Mesodermal cell (in vitro differentiated cells): ENCODE results near the gene MYL9.

Experiments
- H3K27ac ChIP-seq: 2 replicates; pipeline ENCODE4 v1.7.0; 2013; ENCODE audit warnings: mild to moderate bottlenecking, low read depth, low read length, moderate library complexity; ENCODE audit not compliant: severe bottlenecking
- H3K36me3 ChIP-seq: 2 replicates; pipeline ENCODE4 v1.7.1; 2013; ENCODE audit warnings: mild to moderate bottlenecking, low read length, moderate library complexity; ENCODE audit not compliant: control insufficient read depth, insufficient read depth
- H3K4me1 ChIP-seq: one replicate; pipeline ENCODE4 v1.7.1; 2013; ENCODE audit warnings: mild to moderate bottlenecking, low read length; ENCODE audit not compliant: insufficient read depth, control insufficient read depth, poor library complexity, severe bottlenecking
- H3K4me3 ChIP-seq: 2 replicates; pipeline ENCODE4 v1.7.0; 2013; ENCODE audit warnings: low read length, control low read depth, mild to moderate bottlenecking; ENCODE audit not compliant: insufficient read depth, poor library complexity, severe bottlenecking; ENCODE audit errors: extremely low read depth
- H3K9me3 ChIP-seq: 2 replicates; pipeline ENCODE4 v1.7.1; 2013; ENCODE audit warnings: mild to moderate bottlenecking, low read length, moderate library complexity; ENCODE audit not compliant: control insufficient read depth
- WGBS, 2 experiments: methylation state at CpG; one replicate each; pipeline ENCODE4 v1.1.5; 2013; ENCODE audit warnings: missing lambda C conversion rate in 2 of 2; ENCODE audit not compliant: insufficient coverage in 2 of 2; 5-methylcytosine and 5-hydroxymethylcytosine counted together

MYL9 gene

GRCh38 chr20:36585410-36586125, 44.2 kb downstream of the MYL9 start:
- peaks cover 59% of the 10 kb centered on the region for H3K36me3 ChIP-seq
- no peak overlapping the region for H3K4me3 ChIP-seq
- 62% methylated on average over 5 of the region's 8 CpGs; no CpG with 5 or more reads in 1 of the 2 experiments for WGBS, 2 experiments

GRCh38 chr20:36587388-36588070, 46.2 kb downstream of the MYL9 start:
- H3K4me1 ChIP-seq = peaks cover 12% of the 10 kb centered on the region
- no peak overlapping the region for H3K27ac ChIP-seq
- 100% methylated on average over 2 of the region's 3 CpGs for WGBS, 2 experiments
- peaks cover 56% of the 10 kb centered on the region for H3K36me3 ChIP-seq
- no peak overlapping the region for H3K4me3 ChIP-seq
- no peaks in the 10 kb centered on the region for H3K9me3 ChIP-seq

More at GRCh38 chr20:36585410-36586125, 44.2 kb downstream of the MYL9 start:
- Histone ChIP-seq H3K27ac (no peak overlapping the region), H3K9me3 (no peaks in the 10 kb centered on the region), H3K4me1 (peaks cover 8% of the 10 kb centered on the region)

- H3K4me3 ChIP-seq = no peak overlapping the region
- 92 to 97% methylated on average over 4 to 5 of the region's 5 CpGs for WGBS, 2 experiments
- H3K36me3 ChIP-seq = peaks cover 64% of the 10 kb centered on the region
- no peak overlapping the region for H3K27ac ChIP-seq
- H3K9me3 ChIP-seq = no peaks in the 10 kb centered on the region
- peaks cover 4% of the 10 kb centered on the region for H3K4me1 ChIP-seq
These were observed 50.0 kb downstream of the MYL9 start for GRCh38 chr20:36591281-36591680.

- H3K27ac ChIP-seq = no peak overlapping the region
- peaks cover 4% of the 10 kb centered on the region for H3K4me1 ChIP-seq
- peaks cover 63% of the 10 kb centered on the region for H3K36me3 ChIP-seq
- H3K4me3 ChIP-seq = no peak overlapping the region
- H3K9me3 ChIP-seq = no peaks in the 10 kb centered on the region
- WGBS, 2 experiments = 74 to 76% methylated on average over 4 to 9 of the region's 9 CpGs
These were observed 50.7 kb downstream of the MYL9 start for GRCh38 chr20:36591854-36592641.

- no peak overlapping the region for H3K27ac ChIP-seq
- no peaks in the 10 kb centered on the region for H3K9me3 ChIP-seq
- peaks cover 54% of the 10 kb centered on the region for H3K36me3 ChIP-seq
- no peak overlapping the region for H3K4me3 ChIP-seq
- 96 to 97% methylated on average over 2 to 4 of the region's 5 CpGs for WGBS, 2 experiments
- peaks cover 4% of the 10 kb centered on the region for H3K4me1 ChIP-seq
These were observed 52.1 kb downstream of the MYL9 start for GRCh38 chr20:36593347-36593929.

- Histone ChIP-seq H3K9me3 (no peaks in the 10 kb centered on the region), H3K36me3 (no peaks in the 10 kb centered on the region), H3K4me3 (no peak overlapping the region), H3K27ac (no peak overlapping the region), H3K4me1 (peaks cover under 1% of the 10 kb centered on the region)
- 83 to 93% methylated on average over 1 to 4 of the region's 5 CpGs for WGBS, 2 experiments
These were observed 58.6 kb downstream of the MYL9 start for GRCh38 chr20:36599912-36600345.
